ENCODE results near the gene APOA1.

APOA1 gene

DNA sequence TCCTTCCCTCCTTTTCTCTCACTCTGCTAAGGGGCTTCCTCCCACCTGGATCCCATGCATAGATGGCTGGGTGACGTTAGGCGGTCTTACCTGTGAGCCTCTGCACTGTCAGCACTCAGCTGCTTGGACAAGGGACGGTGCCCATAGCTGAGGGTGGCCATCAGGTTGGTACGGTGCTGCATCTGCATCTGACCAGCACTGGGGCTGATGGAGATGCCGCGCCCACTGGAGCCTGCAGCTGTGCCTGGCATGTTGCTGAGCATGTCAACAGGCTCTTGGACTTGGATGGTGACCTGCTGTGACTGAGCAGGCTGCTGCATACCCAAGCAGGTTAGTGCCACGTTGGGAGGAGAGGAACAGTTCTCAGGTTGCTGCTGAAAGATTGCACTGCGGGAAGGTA lies 21.8 kb upstream of the APOA1 start:
- DNase-seq (ENCODE audit: low spot score) (no peak), FAIRE-seq (no peak)

GRCh38 chr11:116857936-116858335 lies 20.5 kb upstream of the APOA1 start:
- no peak for DNase-seq (ENCODE audit: low spot score)
- no peak for FAIRE-seq

DNA sequence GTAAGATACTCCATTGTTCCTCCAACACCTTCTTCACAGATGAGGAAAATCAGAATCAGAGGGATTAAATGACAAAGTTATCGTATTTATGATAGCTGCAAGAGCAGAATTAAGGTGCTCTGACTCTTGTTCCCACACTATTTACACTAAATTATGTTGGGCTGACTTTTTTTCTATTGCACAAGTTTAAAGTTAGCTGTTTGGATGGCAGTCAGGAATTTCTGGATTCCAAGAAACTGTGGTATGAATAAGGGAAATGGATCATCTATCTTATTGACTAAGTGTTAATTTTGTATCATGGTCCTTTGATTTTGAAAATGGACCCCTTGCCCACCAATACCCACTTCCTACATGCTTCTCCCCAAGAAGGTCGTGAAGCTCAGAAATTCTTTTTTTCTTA lies 19.9 kb upstream of the APOA1 start:
- DNase-seq (ENCODE audit: low spot score) (no peak), FAIRE-seq (no peak)

- FAIRE-seq, result no peak
- DNase-seq (ENCODE audit: low spot score), result no peak
Observed at GRCh38 chr11:116856423-116856822, 19.0 kb upstream of the APOA1 start.

GRCh38 chr11:116855413-116855812 lies 18.0 kb upstream of the APOA1 start:
- no peak for FAIRE-seq
- DNase-seq (ENCODE audit: low spot score), result no peak

- FAIRE-seq, result no peak
- peak; percentile 21 for DNase-seq (ENCODE audit: low spot score)
Observed at GRCh38 chr11:116853461-116854073, 16.1 kb upstream of the APOA1 start.

DNA sequence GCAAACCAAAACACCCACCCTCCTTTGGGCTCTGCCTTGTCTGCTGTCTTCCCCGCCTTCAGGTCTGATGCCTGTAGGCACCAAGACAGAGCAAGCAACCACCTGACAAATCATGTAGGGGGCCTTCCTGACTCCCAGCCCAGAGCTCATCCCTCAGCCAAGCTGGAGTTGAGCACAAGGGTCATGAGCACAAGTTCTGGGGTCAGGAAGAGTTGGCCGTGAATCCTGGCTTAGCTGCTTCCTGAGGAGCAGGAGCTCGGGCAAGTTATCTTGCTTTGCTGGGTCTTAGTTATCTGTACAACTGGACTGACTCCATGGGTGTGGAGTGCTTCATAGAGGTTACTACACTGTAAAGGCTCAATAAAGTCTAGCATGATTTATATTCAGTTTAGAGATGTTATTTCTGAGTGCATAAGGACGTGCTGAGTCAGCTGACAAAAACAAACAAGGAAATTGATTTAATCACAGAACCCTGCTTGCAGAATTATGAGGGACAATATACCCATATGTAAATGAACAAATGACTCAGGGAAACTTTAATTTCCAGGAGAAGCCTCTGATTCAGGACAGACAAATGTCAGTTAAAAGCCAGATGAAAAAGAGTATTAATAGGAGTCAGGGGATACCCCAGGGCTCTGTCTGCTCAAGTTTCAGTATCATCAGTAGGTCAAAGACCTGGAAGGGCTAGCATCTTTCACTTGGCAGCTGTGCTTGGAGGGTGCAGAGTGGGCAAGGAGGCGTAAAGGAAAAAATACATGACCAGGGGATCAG lies 15.0 kb upstream of the APOA1 start:
- no peak for DNase-seq (ENCODE audit: low spot score)
- no peak for FAIRE-seq

DNA sequence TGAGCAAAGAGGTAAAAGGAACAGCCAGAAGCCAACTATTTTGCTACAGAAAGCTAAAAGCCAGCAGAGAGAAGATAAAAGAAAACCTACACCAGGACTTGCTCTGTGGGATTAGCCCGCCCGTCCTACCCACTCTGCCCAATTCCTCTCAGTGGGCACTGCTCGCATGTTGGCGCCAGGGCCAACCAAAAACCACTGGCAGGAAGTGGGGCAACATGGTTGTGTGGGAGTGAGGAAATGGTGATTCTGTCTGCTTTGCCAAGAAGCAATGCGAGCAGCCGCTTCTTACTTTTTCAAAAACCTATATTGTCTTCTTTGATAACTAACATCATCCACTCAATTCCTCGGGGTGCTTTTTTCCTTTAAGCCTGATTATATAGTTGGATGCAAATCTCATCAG lies 14.2 kb upstream of the APOA1 start:
- no peak for DNase-seq (ENCODE audit: low spot score)
- FAIRE-seq, result no peak

- DNase-seq (ENCODE audit: low spot score), result no peak
- FAIRE-seq, result no peak
Observed at GRCh38 chr11:116849486-116849885, 12.1 kb upstream of the APOA1 start.

DNA sequence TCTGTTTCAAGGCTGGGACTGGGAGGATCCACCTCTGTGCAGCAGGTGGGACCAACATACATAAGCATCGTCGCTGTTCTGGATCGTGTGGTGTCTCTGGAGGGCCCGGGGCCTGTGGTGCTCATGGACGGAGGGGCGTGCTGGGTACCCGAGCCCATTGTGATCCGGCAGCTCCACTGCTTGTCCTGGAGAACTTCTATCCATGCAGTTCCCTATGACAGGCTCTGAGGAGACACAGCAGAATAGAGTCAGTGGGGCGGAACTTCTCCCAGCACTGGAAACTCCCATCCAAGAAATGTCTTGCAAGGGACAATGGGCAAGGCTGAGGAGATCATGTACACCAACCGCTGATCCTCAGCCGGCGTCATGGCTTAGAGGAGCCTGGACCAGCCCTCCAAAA lies 11.6 kb upstream of the APOA1 start:
- FAIRE-seq, result no peak
- no peak for DNase-seq (ENCODE audit: low spot score)

DNA sequence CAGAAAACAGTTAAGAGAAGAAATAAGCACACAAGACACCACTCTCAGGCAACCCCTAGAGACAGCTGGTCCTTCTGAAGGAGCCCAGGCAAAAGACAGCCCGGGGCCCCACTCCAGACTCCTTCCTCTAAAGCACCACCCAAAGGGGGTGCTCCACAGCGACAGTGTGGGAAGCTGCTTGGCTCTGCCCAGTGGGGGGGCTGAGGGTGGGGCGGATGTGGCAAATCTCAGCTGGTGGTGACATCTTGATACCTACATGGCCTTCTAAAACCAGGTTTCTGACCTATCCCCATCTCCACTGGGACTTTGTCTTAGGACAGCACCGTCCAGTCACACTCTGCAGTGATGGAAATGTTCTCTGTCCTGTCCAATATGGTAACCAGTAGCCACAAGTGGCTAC lies 10.2 kb upstream of the APOA1 start:
- no peak for FAIRE-seq
- no peak for DNase-seq (ENCODE audit: low spot score)

GRCh38 chr11:116844722-116845121 lies 7.3 kb upstream of the APOA1 start:
- no peak for FAIRE-seq
- DNase-seq (ENCODE audit: low spot score), result no peak

- FAIRE-seq (no peak), DNase-seq (ENCODE audit: low spot score) (no peak)
Observed at GRCh38 chr11:116843661-116844060, 6.2 kb upstream of the APOA1 start.

DNA sequence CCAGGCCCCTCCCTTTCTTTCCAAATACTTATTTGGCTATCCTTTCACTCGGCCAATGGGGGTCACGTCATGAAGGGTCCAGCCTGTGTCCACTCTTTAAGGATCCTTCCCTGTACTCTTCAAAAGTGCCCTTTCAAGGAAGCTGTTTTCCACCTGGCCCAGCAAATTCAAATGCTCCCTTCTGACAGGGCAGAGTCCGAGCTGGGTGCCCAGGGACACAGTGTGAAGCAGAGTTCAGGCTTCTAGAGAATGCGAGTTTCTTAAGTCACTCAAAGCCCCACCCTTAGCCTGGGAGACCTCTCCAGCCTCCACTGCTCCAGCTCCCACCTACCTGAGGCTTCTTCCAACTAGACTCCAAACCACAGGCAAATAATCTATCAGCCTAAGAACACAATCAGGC lies 5.5 kb upstream of the APOA1 start:
- FAIRE-seq (no peak), DNase-seq (ENCODE audit: low spot score) (no peak)

GRCh38 chr11:116842117-116842516 lies 4.7 kb upstream of the APOA1 start:
- no peak for DNase-seq (ENCODE audit: low spot score)
- no peak for FAIRE-seq

GRCh38 chr11:116840746-116841296 lies 3.4 kb upstream of the APOA1 start:
- FAIRE-seq, result no peak

DNA sequence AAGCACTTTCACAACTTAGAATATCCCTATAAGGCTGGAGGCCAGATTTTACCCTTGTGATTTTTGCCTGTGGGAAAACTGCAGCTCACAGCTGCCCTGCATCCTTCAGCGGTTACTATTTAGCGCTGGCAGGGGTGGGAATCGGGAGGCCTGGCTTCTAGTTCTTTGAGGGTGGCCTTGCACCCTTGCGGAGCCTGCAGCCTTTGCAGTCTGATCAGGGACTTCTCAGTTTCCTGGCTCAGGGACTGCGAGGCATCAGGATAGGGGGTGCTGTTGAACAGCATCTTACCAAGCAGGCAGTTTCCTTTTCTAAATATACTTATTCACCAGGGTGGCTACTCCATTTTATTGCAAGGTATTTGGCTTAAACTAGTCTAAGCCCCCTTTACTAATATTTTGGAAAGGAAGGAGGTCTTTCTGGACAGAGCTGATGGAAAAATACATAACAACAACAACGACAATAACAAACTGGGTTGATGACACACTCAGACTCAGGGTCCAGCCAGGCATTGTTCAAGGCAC lies 2.9 kb upstream of the APOA1 start:
- DNase-seq (ENCODE audit: low spot score) (no peak), FAIRE-seq (no peak)

More at GRCh38 chr11:116840746-116841296, 3.4 kb upstream of the APOA1 start:
- no peak for DNase-seq (ENCODE audit: low spot score)

- FAIRE-seq (no peak), DNase-seq (ENCODE audit: low spot score) (no peak)
Observed at GRCh38 chr11:116838321-116839084, 1.1 kb upstream of the APOA1 start.

GRCh38 chr11:116836632-116836991 lies 810 bp downstream of the APOA1 start:
- DNase-seq (ENCODE audit: low spot score), result no peak
- no peak for FAIRE-seq

- FAIRE-seq, result no peak
- peak; percentile 89 for DNase-seq (ENCODE audit: low spot score)
Observed at GRCh38 chr11:116835791-116836631, 1.4 kb downstream of the APOA1 start.
